Erythroblast (primary cell): ENCODE results near the gene MYF5.

ENCODE experiments used
- GATA1 ChIP-seq: IDR thresholded peaks from 2 replicates; pipeline ENCODE4 v1.6.1; 2011; ENCODE audit warnings: low read depth, mild to moderate bottlenecking, control low read depth, low read length, moderate library complexity
- POLR2A ChIP-seq: IDR thresholded peaks from 2 replicates; pipeline ENCODE4 v1.6.1; 2011; ENCODE audit warnings: mild to moderate bottlenecking, low read length

- TF ChIP-seq POLR2A (no peak), GATA1 (no peak)
These were observed 4.6 kb downstream of the MYF5 start for GRCh38 chr12:80721326-80721725.
